Right lobe of liver (tissue), 6 donors: Measurements from ENCODE around the gene HABP4. TPM values are rescaled to one million over a fixed set of nuclear protein-coding genes. Genes with fewer than 3 reads are reported as not detected.

Experiments used
- ATAC-seq, 4 donors: fragments of 200-7000 bp; cut with Tn5 transposase; one replicate each; pipeline ENCODE4 v1.9.1; 2020; ENCODE audit warnings: mild to moderate bottlenecking in 4 of 4, moderate library complexity in 4 of 4
- DNase-seq, 3 donors: peaks; one replicate each; pipeline ENCODE4 v3.0.0-alpha.2; 2020
- H3K27ac ChIP-seq, 3 donors: fragments of 200-600 bp; one replicate each; pipeline ENCODE4 v1.8.0; 2022
- H3K27me3 ChIP-seq, 2 donors: fragments of 200-600 bp; one replicate each; pipeline ENCODE4 v1.8.0; 2022
- H3K36me3 ChIP-seq, 4 donors: fragments of 200-600 bp; sonication (generic) in 1 of 4; one replicate each; pipeline versions ENCODE4 v1.5.1 to v1.8.0; 2017 to 2022; ENCODE audit warnings: control low read depth in 1 of 4
- H3K4me1 ChIP-seq, 4 donors: fragments of 200-600 bp; sonication (generic) in 1 of 4; one replicate each; pipeline versions ENCODE4 v1.5.1 to v1.8.0; 2017 to 2022; ENCODE audit warnings: control low read depth in 1 of 4
- H3K4me3 ChIP-seq, 3 donors: fragments of 200-600 bp; one replicate each; pipeline ENCODE4 v1.8.0; 2022
- H3K9me3 ChIP-seq, 4 donors: fragments of 200-600 bp; sonication (generic) in 1 of 4; one replicate each; pipeline versions ENCODE4 v1.5.1 to v1.8.0; 2017 to 2022; ENCODE audit warnings: control low read depth in 1 of 4
- CTCF ChIP-seq, 4 donors: fragments of 200-600 bp in 3 of 4; fragments of 450-650 bp in 1 of 4; IDR thresholded peaks; one replicate each; pipeline versions ENCODE4 v1.5.1 to v1.8.0; 2016 to 2022; ENCODE audit warnings: antibody characterized with exemption in 4 of 4, mild to moderate bottlenecking in 2 of 4
- POLR2A ChIP-seq: fragments of 450-650 bp; IDR thresholded peaks from one replicate; pipeline ENCODE4 v1.6.1; 2017; ENCODE audit warnings: antibody characterized with exemption, mild to moderate bottlenecking
- WGBS: methylation state at CpG from one replicate; pipeline ENCODE4 v1.1.6; 2018; ENCODE audit warnings: low coverage, low lambda C conversion rate; ENCODE audit not compliant: insufficient coverage; ENCODE audit errors: missing lambda C conversion rate; 5-methylcytosine and 5-hydroxymethylcytosine counted together
- intact Hi-C, 2 donors: fragments of 100-400 bp; cut with DNase I; formaldehyde crosslinking; loops; one replicate each; pipeline versions ENCODE4 v1.11.2 to v1.14.1; 2022
- total RNA-seq, 6 experiments: library from RNA; depleted of rRNA in 2 of 6; stranded (reverse); fragments of >200 nt in 2 of 6; fragmentation: NEBNext Ultra II Directional in 3 of 6; extraction: Animal tissue kit (Norgen Biotek cat#: 25700) in 3 of 6; gene quantifications; one replicate each; pipeline versions ENCODE4 v1.1.0 to v1.2.4, GENCODE V29; 2016 to 2023
- donor health status: DM: no; HTN: yes; CAD: no.
- donor health status: DM: no; HTN: no; CAD: no.
- donor health status: DM: no; HTN: no; CAD: no.
- donor health status: DM: no; HTN: yes; CAD: no.
- donor health status: DM: no; HTN: yes; CAD: no.

Gene HABP4
- total RNA-seq, 6 experiments from 2014 or later: 1.4 to 6.2 (median 4.7) TPM

- DNase-seq (no peak), ATAC-seq (peak in 1 of 4 donors; percentile 33)
- no peaks in the 10 kb centered on the region for H3K36me3 ChIP-seq
- H3K9me3 ChIP-seq: no peaks in the 10 kb centered on the region
- WGBS: 32% methylated on average over 2 of the region's 2 CpGs
- TF ChIP-seq POLR2A (no peak), CTCF (IDR thresholded peaks at IDR 0.05) (peak; percentile 42 to 66 (median 56))
- no peak overlapping the region for H3K27ac ChIP-seq
- H3K27me3 ChIP-seq: no peaks in the 10 kb centered on the region
- no peak overlapping the region for H3K4me3 ChIP-seq
- intact Hi-C loops: no loop called here
- peaks cover 0 to 9% (median 3%) of the 10 kb centered on the region in 4 donors for H3K4me1 ChIP-seq
Observed at GRCh38 chr9:96453625-96454024, 3.7 kb downstream of the HABP4 start.

DNA sequence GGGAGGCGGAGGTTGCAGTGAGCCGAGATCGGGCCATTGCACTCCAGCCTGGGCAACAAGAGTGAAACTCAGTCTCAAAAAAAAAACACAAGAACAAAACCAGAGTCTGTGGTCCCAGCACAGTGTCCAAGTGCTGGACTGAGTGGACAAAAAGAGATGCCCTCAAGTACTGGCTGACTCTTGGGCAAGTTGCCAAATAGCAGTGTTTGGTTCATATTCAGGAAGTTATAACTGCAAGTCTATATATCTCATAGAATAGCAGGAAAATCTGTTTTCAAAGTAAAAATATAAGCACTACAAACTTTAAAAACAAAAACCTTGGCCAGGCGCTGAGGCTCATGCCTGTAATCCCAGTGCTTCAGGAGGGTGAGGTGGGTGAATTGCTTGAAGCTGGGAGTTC lies 7.3 kb downstream of the HABP4 start:
- Histone ChIP-seq H3K27me3 (no peaks in the 10 kb centered on the region), H3K9me3 (no peaks in the 10 kb centered on the region), H3K4me1 (no peaks in the 10 kb centered on the region), H3K4me3 (no peak overlapping the region), H3K36me3 (no peaks in the 10 kb centered on the region), H3K27ac (no peak overlapping the region)
- WGBS: 100% methylated on average over 4 of the region's 4 CpGs
- no peak for ATAC-seq
- intact Hi-C loops: no loop called here
- TF ChIP-seq POLR2A (no peak), CTCF (IDR thresholded peaks at IDR 0.05) (no peak)
- no peak for DNase-seq

DNA sequence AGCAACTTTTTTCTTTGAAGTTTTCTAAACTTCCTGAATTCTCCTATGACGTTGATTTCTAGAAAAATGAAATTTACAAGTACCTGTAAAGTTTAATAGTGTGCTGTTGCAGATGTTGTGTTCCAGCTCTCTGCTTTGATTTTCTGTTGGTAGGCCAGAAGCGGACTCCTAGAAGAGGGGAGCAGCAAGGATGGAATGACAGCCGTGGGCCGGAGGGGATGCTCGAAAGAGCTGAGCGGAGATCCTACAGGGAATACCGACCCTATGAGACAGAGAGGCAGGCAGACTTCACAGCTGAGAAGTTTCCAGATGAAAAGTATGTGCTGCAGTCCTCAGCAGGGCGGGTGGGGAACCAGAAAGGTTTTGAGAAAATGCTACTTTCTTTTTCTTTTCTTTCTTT lies 8.3 kb downstream of the HABP4 start:
- WGBS: 93% methylated on average over 7 of the region's 8 CpGs
- Histone ChIP-seq H3K27ac (no peak overlapping the region), H3K36me3 (no peaks in the 10 kb centered on the region), H3K4me1 (no peaks in the 10 kb centered on the region), H3K27me3 (no peaks in the 10 kb centered on the region), H3K9me3 (no peaks in the 10 kb centered on the region), H3K4me3 (no peak overlapping the region)
- ATAC-seq (no peak), DNase-seq (no peak)
- intact Hi-C loops: no loop called here
- TF ChIP-seq POLR2A (no peak), CTCF (IDR thresholded peaks at IDR 0.05) (no peak)

- TF ChIP-seq CTCF (IDR thresholded peaks at IDR 0.05): no peak
- no peak for TF ChIP-seq POLR2A
- Histone ChIP-seq H3K4me3 (no peak overlapping the region), H3K4me1 (no peaks in the 10 kb centered on the region), H3K27me3 (no peaks in the 10 kb centered on the region), H3K27ac (no peak overlapping the region), H3K9me3 (no peaks in the 10 kb centered on the region), H3K36me3 (no peaks in the 10 kb centered on the region)
- ATAC-seq (no peak), DNase-seq (no peak)
- WGBS: 100% methylated on average over 3 of the region's 7 CpGs
- intact Hi-C loops: no loop called here
Observed at GRCh38 chr9:96459268-96460007, 9.5 kb downstream of the HABP4 start.
